NCI-H1417 treated with DMSO at 0.1 percent for 48 hours (cell line): ENCODE data around the gene SLA2.
"Not testable (repeated sequence)": the region's sequence is repeated elsewhere in the genome, so short reads cannot be mapped to it uniquely, and the experiment has no call there.

ENCODE experiments used
- DNase-seq: peaks from one replicate; lab custom pipeline; 2025; lab: John Stamatoyannopoulos, UW

SLA2 gene

DNA sequence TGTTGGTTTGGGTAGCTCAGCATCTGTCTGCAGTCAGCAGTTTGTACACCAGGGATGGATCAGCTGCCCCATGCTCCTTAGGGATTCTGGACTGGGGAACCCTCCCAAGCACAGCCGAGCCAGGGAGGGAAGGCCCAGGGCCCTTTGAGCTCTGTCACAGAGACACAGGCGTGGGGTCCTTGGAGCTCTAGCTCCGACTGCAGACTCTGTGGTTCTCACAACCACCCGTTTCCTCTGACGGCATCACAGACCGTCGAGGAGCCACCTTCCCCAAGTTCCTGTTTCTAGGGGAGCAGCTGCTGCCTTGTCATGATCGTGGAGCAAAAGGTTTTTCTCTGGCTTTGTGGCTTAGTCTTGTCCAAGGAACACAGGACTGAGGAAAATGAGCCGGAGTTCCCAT is at the start of gene SLA2:
Gene SLA2 (minus strand): TSS at position 199 of the 400 bp plus-strand sequence. CDS start 4,861 bp downstream, outside the sequence.
- no peak for DNase-seq

DNA sequence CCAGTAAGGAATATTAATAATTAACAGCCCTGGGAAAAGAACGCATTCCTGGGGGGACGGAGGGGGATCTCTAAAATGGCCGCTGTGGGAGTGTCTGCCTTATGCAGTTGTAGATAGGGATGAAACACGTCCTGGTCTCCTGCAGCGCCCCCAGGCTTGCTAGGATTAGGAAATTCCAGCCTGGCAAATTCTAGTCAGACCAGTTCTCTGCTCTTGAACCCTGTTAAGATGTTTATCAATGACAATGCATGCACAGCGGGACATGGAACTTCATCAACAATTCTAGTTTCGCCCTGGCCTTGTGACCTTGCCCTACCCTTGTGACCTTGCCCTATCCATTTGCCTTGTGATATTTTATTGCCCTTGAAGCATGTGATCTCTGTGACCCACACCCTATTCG is 49.5 kb upstream of the SLA2 start:
- DNase-seq, result not testable (repeated sequence)

GRCh38 chr20:36688630-36689029 is 42.6 kb upstream of the SLA2 start:
- no peak for DNase-seq

- DNase-seq, result no peak
Observed at GRCh38 chr20:36687850-36688249, 41.9 kb upstream of the SLA2 start.

GRCh38 chr20:36686944-36687343 is 40.9 kb upstream of the SLA2 start:
- DNase-seq, result no peak

DNA sequence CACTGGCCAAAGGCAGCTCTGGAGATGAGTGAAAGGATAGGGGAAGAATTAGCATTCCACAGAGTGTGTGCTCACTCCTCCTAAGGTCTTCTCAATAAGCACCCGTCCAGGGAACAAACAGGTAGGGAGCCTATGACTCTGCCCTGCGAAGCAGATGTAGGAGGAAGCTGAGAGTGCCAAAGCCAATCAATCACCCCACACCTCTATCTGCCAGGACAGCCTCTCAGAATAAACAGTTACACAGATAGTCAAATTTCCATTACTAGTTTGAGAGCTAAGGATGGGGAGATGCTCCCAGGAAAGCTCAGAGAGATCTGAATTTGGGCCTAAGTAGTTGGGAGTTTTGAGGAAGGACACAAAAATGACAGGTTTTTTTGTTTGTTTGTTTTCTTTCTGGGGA is 40.5 kb upstream of the SLA2 start:
- DNase-seq, result no peak

GRCh38 chr20:36684747-36685146 is 38.8 kb upstream of the SLA2 start:
- DNase-seq, result no peak

- no peak for DNase-seq
Observed at GRCh38 chr20:36682311-36682710, 36.3 kb upstream of the SLA2 start.

- no peak for DNase-seq
Observed at GRCh38 chr20:36677422-36677771, 31.4 kb upstream of the SLA2 start.

DNA sequence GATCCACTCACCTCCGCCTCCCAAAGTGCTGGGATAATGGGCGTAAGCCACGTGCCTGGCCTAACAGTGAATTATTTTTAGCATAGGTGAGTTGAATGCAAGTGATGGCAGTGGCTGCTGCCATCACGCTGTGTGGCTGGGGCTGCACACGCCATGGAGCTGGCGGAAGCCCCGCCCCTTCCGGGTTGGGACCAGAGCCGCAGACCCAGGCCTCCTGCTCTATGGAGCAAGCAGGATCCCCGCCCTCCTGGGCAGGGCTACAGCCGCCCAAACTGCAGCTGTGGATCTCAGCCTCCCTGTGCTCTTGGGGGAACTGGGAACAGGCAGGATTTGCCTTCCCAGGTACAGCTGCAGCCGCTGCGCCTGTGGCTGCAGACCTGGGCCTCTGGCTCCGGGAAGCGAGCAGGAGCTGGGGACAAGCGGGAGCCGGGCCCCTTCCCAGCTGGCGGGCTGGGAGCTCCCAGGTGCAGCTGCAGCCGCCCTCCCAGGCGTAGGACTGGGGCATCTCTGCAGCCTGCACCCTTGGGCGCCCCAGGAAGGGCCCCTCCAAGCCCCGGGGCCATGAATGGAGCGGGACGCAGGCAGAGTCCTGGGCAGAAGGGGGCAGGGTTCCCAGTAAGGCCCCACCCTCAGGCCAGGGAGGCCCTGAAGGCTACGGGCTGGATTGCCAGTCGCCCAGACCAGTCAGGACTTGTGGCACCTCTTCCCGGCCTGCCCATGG is 30.9 kb upstream of the SLA2 start:
- DNase-seq, result no peak

DNA sequence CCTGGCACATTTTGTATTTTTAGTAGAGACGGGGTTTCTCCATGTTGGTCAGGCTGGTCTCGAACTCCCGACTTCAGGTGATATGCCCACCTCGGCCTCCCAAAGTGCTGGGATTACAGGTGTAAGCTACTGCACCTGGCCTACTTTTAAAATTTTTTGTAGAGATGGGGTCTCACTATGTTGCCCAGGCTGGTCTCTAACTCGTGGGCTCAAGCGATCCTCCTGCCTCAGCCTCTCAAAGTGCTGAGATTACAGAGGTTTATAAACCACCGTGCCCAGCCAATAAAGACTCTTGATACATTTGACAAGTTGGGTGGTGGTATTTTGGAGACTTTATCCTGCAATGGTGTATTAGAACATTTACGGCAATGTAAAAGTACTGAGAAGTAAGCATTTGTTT is 29.5 kb upstream of the SLA2 start:
- not testable (repeated sequence) for DNase-seq

GRCh38 chr20:36672991-36673390 is 27.0 kb upstream of the SLA2 start:
- no peak for DNase-seq

- DNase-seq, result no peak
Observed at GRCh38 chr20:36670665-36671357, 24.8 kb upstream of the SLA2 start.

DNA sequence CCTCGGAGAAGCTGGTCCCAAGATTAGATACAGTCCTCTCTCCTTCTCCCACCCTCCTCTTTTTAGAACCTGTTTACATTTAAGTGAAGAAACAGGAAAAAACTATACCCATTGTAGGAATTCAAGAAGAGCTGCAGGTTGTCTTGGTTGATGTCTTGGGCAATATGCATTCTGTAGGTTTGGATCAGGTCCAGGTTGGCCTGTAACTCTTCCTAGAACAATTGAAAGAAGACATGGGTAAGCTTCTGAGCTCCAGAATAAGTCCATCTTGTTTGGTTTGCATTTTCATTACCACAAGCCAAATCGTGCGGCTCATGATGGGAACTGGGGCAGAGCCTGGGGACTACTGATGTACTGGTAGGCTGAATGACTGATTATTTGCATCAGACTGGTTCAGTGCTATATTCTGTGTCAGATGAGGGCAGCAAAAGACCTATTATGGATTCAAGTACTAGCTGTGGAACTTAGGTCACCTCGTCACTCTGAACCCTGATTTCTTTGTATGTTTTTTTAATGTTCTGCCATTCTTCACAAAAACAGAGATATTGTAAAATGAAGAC is 20.3 kb upstream of the SLA2 start:
- no peak for DNase-seq

DNA sequence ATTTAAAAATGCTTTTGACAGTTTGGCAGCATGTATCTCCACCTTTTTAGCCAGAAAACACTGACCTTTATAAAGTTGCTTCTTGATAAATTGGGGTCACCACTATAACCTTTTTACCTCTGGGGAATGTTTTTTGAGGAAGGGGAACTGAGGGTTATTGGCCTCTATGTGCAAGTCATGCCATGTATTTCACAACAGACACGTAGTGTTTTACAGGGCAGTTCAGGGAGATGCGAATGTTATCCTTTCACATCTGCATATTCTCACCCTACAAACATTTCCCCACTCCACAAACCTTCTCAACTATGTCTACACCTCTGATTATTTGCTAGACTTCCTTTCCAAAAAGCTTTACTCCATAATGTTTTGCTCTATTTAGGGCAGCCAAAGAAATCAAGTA is 17.0 kb upstream of the SLA2 start:
- no peak for DNase-seq

- no peak for DNase-seq
Observed at GRCh38 chr20:36658300-36658699, 12.3 kb upstream of the SLA2 start.

DNA sequence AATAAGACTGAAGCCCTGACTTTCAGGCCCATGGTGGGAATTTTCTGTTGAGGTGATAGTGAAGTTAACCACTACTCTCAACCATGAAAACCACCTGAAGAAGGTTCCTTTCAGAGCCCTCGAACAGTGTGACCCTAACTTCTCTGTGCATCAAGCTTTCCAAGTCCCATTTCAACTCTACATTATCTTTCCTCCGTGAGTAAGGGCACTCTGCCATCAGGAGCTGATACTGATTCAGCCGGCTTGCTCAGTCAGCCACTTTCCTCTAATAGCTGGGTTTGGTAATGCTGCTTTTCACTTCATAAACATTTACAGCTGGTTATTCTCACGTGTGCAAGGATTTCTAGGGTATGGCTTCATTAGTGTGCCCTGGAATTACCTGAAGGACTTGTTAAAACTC is 10.7 kb upstream of the SLA2 start:
- DNase-seq, result no peak

DNA sequence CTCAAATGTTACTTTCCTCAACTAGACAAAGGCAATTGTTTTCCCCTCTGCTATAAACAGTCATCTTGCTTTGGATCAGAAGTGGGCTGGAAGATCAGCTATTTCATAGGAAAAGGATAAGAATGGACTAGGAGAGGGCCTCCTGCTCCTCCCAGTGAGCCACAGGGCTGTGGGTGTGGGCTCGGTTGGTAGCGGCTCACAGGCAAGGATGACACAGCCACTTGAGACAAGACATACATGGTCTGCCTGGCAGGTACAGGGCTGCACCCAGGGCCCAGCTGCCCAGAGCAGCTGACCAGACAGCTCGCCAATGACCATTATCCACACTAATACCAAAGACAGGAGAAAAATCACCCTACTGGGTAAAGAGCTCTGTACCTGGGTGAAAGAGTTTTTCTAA is 9.0 kb upstream of the SLA2 start:
- no peak for DNase-seq

- no peak for DNase-seq
Observed at GRCh38 chr20:36654506-36654905, 8.5 kb upstream of the SLA2 start.

- no peak for DNase-seq
Observed at GRCh38 chr20:36653456-36653855, 7.5 kb upstream of the SLA2 start.

DNA sequence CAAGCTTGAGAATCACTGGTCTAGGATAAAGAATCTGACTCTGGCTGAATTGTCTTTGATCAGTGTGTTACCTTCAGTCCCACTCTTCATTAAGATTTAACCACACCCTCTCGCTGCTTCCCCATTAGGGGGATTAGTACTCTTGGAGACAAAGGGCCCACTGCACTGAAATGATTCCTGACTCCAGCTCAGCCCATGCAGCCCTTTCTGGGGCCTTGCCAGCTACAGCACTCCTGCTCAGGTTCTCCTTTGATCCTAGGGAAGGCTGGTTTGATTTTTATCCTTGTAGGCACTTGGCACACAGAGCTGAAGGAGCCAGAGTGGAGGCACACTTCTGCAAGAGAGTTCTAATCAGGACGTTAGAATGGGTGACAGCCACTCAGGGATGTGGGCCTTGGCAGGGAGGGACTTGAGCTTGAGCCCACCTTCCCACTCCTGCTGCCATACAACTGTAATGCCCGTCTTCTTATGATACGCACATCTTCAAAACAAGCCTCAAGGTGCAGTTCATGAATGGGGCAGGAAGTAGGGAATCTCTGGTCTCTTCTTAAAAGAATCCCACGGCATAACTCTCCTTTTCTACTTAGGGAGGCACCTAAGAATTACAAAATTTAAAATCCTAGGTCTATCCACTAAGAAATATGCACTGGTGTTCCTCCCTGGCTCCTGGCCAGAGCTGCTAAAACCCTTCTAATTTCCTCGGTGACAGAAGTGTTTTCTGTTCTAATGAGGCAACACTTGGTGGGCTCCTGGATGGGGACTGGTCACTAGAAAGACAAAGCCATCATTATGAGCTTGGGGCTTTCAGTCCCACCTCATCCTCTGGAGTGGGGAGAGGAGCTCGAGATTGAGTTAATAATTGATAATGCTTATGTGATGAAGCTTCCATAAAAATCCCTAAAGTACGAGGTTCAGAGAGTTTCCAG is 1.5 kb upstream of the SLA2 start:
- DNase-seq, result no peak

DNA sequence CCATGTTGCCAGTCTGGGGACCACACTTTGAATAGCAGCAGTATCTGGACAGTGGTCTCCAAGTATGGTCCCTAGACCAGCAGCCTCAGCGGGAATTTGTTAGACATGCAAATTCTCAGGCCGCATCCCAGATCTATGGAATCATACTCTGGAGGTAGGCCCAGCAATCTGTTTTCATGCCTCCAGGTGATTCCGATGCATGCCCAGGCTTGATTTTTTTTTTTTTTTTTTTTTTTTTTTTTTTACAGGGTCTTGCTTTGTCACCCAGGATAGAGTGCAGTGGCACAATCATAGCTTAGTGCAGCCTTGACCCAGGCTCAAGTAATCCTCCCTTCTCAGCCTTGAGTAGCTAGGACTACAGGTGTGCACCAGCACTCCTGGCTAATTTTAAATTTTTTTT is 682 bp upstream of the SLA2 start:
- no peak for DNase-seq
